GM18519 (cell line): ENCODE results near the gene VPS33A.
"Not testable (repeated sequence)": the region's sequence is repeated elsewhere in the genome, so short reads cannot be mapped to it uniquely, and the experiment has no call there.

Experiments
- ATAC-seq: cut with Tn5 transposase; IDR thresholded peaks from one replicate; pipeline ENCODE4 v1.9.1; 2021; ENCODE audit warnings: mild to moderate bottlenecking, moderate library complexity; ENCODE audit not compliant: unreplicated experiment, low FRiP score

VPS33A gene

DNA sequence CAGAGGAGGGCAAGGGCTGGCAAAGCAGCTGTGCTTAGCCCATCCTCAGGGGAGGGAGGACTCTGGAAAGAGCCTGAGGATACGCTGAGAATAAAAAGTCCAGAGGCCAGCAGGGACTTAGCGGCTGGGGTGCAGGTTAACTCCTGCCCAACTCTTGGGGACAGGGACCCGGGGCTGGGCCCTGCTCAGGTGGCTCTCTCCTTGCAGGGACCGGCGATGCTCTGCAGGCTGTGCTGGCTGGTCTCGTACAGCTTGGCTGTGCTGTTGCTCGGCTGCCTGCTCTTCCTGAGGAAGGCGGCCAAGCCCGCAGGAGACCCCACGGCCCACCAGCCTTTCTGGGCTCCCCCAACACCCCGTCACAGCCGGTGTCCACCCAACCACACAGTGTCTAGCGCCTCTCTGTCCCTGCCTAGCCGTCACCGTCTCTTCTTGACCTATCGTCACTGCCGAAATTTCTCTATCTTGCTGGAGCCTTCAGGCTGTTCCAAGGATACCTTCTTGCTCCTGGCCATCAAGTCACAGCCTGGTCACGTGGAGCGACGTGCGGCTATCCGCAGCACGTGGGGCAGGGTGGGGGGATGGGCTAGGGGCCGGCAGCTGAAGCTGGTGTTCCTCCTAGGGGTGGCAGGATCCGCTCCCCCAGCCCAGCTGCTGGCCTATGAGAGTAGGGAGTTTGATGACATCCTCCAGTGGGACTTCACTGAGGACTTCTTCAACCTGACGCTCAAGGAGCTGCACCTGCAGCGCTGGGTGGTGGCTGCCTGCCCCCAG lies 60.0 kb downstream of the VPS33A start:
- no peak for ATAC-seq

DNA sequence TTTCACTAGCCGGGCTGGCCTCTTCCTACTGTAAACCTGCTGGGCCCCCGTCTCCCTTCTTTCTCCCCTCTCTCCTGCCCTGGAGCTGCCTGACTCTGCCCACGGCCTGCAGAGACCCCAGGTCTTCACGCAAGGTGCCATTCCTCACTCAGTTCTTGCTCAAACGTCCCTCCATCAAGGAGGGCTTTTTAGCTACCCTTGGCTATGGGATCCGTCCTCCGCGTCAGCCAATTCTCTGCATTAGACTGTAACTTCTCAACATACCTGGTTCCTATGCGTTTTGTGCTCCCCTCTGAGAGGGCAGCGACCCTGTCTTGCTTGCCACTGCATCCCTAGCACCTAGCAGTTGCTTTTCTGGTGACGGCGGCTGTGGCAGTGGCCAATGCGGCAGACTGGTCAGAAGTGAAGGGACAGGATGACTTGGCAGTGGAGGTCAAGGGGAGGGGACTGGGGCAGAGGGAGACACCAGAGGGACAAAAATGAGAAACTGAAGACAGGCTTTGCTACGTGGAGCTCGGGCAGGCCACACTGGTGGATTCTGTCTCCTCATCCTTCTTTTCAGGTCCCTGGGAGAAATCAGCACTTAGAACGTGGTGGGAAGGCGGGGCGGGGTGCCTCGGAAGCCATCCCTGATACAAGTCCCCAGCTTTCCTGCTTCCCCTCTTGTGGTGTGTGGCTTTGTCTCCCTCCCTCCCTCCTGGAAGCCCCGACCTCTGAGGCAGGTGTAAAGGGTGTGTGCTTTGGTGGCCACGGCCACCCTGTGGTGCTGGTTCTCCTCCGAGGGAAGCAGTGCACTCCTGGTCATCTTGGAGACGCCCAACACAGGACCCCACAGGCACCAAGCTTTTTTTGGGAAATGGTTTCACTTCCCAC lies 61.0 kb downstream of the VPS33A start:
- no peak for ATAC-seq

DNA sequence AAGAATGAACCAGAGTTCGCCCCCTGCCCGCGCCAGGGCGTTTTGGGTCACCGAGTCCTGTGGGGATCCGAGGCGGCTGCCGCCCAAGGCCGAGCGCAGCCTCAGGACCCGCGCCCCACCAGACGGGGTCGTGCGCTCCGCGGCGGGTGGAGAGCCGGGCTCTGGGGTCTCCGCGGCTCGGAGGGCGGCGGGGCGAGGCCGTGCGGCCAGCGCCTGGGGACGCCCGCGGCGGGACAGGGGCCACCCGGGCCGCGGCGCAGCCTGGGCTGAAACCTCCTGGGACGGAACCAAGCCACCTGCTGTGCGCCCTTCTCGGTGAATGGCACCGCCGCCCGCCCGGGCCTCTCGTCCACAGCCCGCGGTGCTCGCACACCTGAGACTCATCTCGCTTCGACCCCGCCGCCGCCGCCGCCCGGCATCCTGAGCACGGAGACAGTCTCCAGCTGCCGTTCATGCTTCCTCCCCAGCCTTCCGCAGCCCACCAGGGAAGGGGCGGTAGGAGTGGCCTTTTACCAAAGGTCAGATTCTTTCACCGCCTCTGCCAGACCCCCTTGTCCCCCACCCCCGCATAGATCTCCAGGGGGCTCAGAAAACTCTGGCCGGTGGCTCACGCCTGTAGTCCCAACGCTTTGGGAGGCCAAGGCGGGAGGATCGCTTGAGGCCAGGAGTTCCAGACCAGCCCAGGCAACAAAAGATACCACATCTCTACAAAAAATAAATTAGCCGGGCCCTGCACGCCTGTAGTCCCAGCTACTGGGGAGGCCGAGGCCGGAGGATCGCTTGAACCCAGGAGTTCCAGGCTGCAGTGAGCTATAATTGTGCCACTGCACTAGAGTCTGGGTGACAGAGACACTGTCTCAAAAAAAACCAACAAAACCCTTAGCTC lies 61.9 kb downstream of the VPS33A start:
- no peak for ATAC-seq

- ATAC-seq = no peak
Observed at GRCh38 chr12:122203301-122204166, 62.8 kb downstream of the VPS33A start, which contains the start of gene B3GNT4. Gene B3GNT4 (plus strand): TSS chr12:122203709. CDS start chr12:122204619, 910 bp downstream.

DNA sequence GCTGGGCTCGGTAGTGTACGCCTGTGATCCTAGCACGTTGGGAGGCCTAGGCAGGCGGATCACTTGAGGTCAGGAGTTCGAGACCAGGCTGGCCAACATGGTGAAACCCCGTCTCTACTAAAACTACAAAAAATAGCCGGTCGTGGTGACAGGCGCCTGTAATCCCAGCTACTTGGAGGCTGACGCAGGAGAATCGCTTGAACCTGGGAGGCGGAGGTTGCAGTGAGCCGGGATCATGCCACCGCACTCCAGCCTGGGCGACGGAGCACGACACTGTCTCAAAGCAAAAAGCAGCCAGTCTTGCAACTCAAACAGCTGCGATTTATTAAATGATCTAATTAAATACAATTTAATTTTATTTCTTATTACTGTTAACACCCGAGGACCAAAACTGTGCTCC lies 63.5 kb downstream of the VPS33A start:
- not testable (repeated sequence) for ATAC-seq

- no peak for ATAC-seq
Observed at GRCh38 chr12:122202017-122202416, 64.3 kb downstream of the VPS33A start.

- no peak for ATAC-seq
Observed at GRCh38 chr12:122201381-122201780, 64.9 kb downstream of the VPS33A start.

GRCh38 chr12:122200541-122201175 lies 65.6 kb downstream of the VPS33A start:
- ATAC-seq = no peak

DNA sequence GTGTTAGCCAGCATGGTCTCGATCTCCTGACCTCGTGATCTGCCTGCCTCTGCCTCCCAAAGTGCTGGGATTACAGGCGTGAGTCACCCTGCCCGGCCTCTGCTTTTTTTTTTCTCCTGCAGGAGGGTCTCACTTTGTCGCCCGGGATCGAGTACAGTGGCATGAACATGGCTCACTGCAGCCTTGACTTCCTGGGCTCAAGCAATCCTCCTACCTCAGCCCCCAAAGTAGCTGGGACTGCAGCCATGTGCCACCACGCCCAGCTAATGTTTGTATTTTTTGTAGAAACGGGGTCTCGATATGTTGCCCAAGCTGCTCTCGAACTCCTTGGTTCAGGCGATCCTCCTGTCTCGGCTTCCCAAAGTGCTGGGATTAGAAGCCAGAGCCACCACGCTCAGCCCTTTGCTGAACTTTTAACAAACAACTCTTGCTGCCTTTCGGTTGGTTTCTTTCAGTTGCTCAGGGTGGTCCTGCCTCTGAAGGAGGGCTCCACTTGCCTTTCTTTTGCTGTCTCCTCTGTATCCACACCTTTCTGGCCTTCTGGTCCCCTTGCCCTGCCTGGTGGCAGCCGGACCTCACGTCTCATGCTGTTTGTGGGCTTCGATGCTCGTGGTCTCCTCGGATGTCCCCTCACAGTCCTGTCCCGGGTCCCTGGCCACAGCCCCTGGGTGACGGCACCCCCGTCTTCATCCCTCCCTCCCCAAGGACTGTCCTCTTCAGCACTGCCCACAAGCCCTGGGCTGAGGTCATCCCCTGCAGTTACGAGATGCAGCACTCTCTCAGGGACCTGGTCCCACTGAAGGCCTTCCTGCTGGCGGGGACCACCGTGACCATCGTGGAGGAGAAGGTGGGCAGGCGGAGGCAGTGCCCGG lies 66.6 kb downstream of the VPS33A start:
- ATAC-seq = no peak

- no peak for ATAC-seq
Observed at GRCh38 chr12:122197612-122197966, 68.7 kb downstream of the VPS33A start.

GRCh38 chr12:122195405-122195804 lies 70.9 kb downstream of the VPS33A start:
- ATAC-seq = no peak

GRCh38 chr12:122194804-122195203 lies 71.5 kb downstream of the VPS33A start:
- no peak for ATAC-seq

GRCh38 chr12:122192441-122192840 lies 73.9 kb downstream of the VPS33A start:
- no peak for ATAC-seq

DNA sequence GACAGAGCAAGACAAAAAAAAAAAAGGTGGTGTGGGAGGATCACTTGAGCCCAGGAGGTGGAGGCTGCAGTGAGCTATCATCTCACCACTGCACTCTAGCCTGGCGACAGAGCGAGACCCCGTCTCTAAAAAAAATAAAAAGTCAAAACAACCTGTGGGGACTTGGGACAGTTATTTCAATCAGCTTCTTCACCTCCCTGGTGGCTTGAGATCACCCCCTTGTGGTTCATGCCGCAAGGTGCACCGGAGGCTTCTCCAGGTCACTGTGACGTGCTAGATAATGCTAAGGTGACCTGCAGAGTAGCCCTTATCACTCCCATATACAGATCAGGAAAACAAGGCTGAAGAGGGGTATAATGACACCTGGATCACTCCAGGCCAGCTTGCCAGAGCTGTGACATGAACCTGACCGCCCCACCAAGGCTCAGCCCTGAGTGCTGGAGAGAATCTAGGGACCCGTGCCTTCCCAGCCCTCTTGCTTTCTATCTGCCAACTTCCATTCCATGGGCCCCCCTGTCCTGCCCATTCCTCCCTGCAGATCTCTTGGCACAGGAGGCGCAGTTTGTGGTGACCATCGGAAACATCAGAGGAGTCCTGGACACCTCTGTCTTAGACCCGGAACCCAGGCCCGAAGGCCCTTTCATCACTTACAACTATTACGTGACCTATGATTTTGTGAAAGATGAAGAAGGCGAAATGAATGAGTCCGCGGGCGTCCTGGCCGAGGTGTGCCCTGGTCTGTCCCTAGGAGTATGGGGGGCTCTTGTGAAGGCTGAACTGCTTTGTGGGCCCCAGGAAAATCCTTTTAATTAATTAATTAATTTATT lies 75.2 kb downstream of the VPS33A start:
- no peak for ATAC-seq

GRCh38 chr12:122189626-122190475 lies 76.4 kb downstream of the VPS33A start:
- ATAC-seq = no peak

GRCh38 chr12:122187466-122187865 lies 78.8 kb downstream of the VPS33A start:
- ATAC-seq = no peak
